HG03565 (cell line): ENCODE data around the gene PSMD2.
A peak's percentile ranks its signal among the peaks of the same experiment; 100 is the strongest.

Experiments
- ATAC-seq: cut with Tn5 transposase; IDR thresholded peaks from one replicate; pipeline ENCODE4 v1.9.1; 2021; ENCODE audit warnings: mild to moderate bottlenecking, moderate library complexity; ENCODE audit not compliant: unreplicated experiment

Gene PSMD2

DNA sequence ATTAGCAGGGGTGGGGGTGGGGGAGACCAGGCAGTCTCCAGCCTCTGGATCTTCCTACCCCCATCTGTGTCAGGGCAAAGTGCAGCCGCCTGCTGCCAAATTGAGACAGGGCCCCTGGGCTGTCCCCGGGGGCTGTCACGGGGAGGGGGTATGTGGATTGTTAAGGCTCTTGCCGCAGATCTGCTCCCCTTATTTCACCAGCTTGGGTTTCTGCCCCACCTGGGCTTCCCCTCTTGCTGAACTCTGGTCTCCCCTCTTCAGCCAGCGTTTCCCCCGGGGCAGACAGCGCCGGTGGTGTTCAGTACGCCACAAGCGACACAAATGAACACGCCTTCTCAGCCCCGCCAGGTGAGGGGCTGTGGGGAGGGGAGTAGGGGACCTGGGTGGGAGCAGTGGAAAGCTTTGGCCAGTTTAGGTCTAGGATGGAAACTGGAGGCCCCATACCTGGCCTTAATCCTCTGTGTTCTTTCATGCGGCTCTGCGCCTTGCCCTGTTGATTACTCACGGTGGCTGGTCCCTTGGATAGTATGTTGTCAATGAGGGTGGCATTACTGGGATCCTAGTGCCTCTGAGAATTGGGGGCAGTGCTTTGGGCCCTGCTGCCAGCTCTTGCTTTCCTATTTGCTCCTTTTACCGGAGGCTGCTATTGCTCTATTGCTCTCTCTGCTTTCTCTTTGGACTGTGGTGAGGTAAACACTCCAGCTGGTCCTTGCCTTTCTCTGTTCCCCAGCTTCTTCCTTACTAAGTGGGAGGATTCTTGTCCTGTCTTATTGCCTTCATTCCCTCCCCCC lies 17.0 kb downstream of the PSMD2 start:
- no peak for ATAC-seq

DNA sequence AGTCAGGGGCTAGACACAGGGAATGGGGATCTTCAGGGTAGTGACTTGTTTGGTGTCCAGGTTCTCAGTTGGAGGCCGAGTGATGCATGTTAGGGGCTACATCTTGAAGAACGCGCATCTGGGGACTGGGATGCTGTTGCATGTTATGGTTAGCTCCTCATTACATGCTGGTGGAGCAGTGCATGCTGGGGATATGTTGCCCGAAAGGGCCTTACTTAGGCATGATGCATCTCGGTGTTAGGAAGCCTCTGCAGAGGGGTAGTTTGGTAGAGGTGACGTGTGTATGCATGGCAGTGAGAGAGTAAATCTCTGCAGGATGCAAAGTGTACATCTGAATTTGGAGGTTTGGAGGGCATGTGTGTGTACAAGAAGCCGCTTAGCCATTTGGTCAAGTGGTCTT lies 17.8 kb downstream of the PSMD2 start:
- ATAC-seq, result no peak

DNA sequence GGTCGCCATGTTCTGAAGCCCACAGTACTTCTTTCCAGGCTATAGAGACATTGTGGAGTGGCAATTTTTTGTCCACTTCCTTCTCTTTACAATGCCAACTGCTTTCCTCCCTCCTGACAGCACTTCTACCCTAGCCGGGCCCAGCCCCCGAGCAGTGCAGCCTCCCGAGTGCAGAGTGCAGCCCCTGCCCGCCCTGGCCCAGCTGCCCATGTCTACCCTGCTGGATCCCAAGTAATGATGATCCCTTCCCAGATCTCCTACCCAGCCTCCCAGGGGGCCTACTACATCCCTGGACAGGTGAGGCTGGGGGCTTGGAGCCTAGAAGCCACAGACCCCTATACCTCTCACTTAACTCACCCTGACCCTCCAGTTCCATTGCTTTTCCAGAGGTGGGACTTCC lies 18.2 kb downstream of the PSMD2 start:
- ATAC-seq, result no peak

DNA sequence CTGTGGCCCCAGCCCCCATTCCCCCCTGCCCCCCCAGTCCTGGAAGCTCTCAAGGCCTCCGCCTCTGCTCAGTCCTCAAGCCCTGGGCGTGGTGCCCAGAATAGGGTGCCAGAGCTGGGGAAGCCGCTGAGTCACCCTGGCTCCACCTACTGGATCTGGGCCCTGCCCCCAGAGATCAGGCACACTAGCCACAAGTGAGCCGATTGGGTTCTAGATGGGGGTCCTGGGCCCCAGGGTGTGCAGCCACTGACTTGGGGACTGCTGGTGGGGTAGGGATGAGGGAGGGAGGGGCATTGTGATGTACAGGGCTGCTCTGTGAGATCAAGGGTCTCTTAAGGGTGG lies 21.0 kb downstream of the PSMD2 start:
- no peak for ATAC-seq

DNA sequence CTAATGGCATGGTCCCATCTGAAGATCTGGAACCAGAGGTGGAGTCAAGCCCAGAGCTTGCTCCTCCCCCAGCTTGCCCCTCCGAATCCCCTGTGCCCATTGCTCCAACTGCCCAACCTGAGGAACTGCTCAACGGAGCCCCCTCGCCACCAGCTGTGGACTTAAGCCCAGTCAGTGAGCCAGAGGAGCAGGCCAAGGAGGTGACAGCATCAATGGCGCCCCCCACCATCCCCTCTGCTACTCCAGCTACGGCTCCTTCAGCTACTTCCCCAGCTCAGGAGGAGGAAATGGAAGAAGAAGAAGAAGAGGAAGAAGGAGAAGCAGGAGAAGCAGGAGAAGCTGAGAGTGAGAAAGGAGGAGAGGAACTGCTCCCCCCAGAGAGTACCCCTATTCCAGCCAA lies 22.6 kb downstream of the PSMD2 start:
- no peak for ATAC-seq

DNA sequence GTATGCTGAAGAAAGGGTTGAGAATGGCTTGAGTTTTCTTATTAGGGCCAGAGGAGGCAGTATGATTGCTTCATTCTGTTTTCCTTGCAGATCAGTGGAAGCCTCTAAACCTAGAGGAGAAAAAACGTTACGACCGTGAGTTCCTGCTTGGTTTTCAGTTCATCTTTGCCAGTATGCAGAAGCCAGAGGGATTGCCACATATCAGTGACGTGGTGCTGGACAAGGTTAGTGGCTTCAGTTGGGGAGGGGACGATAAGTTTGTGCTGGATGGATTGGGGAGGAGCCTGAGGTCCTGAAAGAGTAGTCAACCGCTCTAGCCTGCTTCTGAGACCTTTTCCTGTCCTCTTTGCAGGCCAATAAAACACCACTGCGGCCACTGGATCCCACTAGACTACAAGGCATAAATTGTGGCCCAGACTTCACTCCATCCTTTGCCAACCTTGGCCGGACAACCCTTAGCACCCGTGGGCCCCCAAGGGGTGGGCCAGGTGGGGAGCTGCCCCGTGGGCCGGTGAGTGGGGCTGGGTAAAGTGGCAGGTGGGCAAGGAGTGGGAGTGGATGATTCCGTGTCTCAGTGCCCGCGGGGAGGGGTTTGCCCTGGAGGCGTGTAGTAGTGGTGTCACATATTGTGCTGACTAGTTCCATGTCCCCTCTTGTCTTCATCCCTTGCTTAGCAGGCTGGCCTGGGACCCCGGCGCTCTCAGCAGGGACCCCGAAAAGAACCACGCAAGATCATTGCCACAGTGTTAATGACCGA lies 23.9 kb downstream of the PSMD2 start:
- ATAC-seq, result no peak

DNA sequence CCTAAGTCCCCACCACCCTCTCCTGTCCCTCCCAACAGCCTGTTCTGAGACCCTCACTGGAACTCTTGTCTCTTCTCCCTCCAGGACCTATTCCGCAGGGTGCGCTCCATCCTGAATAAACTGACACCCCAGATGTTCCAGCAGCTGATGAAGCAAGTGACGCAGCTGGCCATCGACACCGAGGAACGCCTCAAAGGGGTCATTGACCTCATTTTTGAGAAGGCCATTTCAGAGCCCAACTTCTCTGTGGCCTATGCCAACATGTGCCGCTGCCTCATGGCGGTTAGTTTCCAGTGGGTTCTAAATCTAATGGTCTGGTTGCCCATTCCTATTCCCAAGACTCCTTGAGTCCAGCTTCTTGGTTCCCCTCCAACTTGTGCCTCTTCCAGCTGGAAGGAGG lies 24.7 kb downstream of the PSMD2 start:
- no peak for ATAC-seq

DNA sequence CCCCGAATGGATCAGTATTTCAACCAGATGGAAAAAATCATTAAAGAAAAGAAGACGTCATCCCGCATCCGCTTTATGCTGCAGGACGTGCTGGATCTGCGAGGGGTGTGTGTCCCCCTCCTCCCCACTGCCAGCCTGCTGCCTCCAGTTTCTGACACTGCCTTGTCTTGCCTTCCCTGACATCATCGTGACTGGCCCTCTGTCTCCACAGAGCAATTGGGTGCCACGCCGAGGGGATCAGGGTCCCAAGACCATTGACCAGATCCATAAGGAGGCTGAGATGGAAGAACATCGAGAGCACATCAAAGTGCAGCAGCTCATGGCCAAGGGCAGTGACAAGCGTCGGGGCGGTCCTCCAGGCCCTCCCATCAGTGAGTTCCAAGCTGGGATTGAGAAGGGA lies 26.2 kb downstream of the PSMD2 start:
- ATAC-seq, result no peak

DNA sequence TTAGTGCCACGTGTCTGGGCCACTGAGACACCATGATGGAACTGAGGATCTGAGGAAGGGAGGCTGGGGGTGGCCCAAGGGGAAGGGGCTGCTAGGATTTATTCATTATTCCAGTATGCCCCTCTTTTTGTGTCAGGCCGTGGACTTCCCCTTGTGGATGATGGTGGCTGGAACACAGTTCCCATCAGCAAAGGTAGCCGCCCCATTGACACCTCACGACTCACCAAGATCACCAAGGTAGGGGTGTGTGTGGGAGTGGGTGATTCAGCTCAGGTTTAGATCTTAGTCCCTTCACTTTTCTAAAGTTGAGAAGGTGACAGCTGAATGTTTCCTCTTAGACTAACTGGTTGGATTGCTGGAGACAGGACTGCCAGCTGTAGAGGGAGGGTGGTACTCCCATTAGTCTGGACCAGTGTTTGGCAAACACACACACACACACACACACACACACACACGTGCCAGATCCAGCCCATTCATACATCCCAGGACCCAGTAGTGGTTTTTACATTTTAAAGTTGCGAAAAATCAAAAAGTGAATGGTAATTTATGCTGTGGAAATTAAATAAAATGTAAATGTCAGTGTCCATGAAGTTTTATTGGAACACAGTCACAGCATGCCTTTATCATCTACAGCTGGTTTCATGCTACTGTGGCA lies 26.8 kb downstream of the PSMD2 start:
- no peak for ATAC-seq

DNA sequence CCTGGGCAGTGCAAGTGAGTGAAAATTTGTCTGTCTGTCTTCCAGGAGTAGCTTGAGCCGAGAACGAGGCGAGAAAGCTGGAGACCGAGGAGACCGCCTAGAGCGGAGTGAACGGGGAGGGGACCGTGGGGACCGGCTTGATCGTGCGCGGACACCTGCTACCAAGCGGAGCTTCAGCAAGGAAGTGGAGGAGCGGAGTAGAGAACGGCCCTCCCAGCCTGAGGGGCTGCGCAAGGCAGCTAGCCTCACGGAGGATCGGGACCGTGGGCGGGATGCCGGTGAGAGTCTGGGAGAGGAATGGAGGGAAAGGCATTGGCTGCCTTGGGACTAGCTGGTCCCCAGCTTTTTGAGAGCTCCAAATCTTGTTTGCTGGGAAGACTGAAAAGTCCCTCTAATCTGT lies 28.1 kb downstream of the PSMD2 start:
- no peak for ATAC-seq

DNA sequence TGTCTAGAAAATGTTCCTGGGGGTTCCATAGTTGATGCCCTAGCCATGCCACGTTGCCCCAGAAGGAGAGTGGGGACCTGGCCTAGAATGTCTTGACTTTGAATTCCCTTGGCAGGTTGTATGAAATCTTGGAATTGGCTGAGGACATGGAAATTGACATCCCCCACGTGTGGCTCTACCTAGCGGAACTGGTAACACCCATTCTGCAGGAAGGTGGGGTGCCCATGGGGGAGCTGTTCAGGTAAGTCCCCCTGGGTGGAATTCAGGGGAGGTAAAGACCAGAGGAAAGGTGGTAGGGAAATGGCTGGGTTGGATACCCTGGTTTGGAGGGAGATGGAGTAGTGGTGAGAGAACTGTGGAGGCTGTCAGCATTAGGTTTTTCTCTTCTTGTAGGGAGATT lies 29.5 kb downstream of the PSMD2 start:
- ATAC-seq, result no peak

DNA sequence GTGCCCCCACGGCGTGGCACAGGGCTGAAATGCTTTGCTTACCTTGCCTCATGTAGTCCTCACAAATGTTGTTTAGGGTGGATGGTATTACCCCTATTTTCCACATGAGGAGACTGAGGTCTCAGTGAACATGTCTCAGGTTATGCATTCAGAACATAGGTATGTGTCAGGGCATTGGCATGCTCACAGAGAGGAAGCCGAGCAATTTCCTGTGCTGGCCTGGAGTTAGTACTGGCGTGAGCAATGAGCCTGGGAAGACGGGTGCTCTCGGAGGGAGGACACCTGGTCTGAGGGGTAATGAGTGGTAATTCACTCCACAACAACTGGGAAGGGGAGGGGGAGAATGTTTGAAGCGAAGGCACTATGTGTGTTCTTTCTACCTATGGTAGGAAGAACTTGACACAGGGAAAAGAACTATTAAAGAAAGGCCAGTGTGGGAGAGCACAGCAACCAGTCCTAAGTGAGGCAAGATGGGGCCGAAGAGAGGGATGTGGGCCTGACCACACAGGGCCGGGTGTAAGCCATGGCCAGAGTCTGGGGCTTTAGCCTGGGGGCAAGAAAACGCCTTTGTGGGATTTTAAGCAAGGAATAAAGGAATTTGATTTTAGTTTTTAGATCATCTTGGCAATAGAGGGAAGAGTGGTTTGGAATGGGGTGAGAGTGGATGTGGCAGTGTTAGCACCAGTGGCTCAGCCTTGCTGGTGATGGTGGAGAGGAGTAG lies 33.5 kb downstream of the PSMD2 start:
- no peak for ATAC-seq

DNA sequence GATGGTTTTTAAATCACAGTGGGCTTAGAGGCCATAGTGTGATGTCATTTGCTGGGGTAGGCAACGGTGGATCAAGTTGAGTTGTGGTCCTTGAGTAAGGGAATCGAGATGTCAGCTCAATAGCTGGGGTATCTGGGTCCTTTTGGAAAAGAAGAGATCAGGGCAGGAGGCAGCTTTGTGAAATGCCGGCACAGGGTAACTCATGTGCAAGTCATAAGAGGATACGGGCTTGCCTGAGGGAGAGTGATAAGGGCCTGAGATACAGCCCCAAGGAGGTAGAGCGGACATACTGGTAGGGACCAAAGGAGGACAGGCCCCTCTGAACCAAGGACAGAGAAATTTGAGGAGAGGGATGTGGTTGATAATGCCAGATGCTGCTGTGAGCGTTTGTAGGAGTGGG lies 34.1 kb downstream of the PSMD2 start:
- no peak for ATAC-seq

DNA sequence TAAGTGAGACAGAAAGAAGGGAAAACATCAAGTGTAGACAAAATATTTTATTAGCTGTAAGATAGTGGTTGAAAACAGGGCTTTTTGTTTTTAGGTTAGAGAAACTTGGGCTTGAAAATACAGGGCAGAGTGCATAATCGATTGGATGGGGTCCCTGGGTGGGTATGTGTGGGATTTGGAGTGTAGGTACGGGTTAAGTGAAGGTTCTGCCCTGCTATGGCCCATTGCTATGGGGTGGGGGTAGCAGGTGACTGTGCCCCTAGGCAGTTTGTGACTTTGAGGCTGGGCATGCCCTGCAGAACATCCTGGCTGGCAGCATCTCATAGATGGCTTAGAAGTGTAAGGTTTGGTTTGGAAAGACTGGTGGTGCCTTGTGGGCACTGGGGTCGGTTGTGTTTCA lies 34.7 kb downstream of the PSMD2 start:
- ATAC-seq, result no peak

DNA sequence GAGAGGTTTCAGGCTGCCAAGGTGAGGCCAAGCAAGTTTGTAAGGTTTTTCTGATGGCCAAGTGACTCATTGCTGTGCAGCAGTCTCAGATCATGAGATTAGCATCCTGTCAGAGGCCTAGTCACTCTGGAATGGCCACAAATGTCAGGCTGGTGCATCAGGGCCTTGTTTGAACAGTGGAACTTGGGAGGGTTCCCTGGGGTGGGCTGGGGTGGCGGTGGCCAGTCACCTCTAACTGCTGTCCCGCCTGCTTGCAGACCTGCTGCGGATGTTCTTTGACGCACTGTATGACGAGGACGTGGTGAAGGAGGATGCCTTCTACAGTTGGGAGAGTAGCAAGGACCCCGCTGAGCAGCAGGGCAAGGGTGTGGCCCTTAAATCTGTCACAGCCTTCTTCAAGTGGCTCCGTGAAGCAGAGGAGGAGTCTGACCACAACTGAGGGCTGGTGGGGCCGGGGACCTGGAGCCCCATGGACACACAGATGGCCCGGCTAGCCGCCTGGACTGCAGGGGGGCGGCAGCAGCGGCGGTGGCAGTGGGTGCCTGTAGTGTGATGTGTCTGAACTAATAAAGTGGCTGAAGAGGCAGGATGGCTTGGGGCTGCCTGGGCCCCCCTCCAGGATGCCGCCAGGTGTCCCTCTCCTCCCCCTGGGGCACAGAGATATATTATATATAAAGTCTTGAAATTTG lies 35.6 kb downstream of the PSMD2 start:
- no peak for ATAC-seq

DNA sequence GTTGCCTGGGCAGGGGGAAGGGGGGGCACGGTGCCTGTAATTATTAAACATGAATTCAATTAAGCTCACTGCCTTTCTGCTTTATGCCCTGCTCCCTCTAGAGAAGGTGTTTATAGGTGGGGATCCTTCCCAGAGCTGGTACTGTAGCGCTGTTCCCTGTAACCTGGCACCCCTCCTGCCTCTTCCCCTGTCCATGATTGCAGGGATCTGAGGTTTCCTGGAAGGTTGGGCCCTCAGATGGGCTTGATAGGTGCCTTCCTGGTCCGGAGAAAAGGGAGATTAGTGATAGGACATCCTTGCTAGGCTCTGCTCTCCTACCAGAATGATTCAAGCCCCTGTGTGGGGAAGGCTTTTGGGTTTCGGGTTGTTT lies 36.2 kb downstream of the PSMD2 start:
- no peak for ATAC-seq

DNA sequence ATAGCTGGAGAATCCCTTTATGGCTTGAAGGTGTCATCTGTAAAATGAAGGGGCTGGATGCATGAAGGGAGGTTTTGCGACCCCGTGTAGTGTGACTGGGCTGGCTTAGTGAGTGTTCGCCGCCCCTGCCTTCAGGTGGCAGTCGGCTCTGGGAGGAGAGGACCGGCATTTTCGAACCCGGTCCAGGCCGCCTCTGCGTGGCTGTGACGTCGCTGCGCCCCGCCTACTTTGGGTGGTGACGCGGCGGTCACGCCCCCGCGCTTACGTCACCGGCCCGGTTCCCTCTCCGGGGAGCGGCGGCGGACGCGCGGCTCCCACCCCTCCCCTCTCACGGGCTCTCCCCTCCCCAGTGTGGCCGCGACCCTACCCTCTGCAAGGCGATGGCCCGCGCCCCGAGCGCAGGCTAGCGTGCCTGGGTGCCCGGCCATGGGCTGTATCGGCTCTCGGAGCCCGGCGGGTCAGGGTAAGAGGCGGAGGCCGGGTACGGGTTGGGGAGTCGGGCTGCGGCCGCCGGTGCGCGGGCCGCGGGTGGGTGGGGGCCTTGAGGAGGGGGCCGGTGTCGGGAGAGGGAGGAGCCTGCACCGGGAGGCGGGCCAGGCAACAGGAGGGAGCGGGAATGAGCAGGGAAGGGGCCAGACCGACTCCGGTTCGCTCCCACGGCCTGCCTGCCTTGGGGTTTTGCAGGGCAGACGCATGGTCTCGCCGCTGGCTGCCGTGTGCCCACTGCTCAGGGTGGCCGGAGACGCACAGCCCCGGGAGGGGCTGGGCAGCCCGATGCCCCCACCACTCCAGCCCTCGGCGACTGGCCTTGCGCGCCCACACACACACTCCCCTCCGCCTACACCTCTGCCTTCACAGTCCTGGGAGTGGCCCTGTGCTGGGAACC lies 36.9 kb downstream of the PSMD2 start:
- peak; percentile 57 for ATAC-seq

DNA sequence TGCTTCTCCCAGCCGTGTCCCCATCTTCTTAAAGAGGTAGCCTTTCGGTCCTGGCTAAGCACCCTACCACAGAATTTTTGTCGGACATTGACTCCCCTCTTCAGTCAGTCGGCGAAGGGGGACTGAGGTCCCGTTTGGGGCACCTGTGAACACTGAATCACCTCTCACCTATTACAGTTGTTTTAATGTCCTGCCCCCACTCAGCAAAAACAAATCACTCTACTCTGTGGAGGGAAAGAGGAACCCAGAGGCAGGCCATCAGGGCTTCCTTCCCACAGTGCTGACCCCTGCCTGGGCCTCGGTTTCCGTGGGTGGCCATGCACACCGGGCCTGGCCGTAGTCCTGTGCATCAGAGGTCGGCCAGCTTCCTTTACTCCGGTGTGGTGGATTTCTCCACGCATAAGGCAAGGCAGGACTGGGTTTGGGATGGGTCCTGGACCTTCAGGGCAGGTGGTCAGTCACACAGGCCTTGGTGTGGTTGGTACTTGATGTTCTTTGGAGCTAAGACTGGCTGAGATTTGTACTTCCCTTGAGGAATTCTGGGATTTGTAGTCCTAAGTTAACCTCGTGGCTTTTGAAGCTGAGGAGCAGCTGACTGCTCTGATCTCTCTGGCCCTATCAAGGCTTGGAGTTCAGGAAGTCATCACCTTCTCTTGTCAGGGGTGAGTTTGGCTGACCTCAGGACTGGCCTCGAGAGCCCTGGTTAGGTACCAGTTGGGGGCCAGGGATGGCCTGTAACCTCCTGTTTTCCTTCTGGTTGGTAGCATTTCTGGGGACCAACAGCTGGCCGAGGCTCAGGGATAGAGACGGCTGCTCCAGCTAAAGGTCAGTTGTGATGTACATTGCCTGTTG lies 37.7 kb downstream of the PSMD2 start:
- no peak for ATAC-seq

DNA sequence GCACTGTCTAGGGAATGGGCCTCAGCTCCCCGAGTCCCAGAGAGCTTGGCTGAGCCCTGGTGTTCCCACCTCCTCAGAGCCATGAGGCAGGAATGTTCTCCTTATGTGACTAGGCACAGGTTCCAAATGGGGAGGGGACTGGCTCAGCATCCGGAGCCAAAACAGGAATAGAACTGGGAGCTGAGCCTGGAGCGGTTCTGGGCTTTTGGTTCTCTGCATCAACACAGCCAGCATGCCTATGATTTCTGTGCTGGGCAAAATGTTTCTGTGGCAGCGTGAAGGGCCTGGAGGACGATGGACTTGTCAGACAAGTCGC lies 38.3 kb downstream of the PSMD2 start, which contains the start of gene FAM131A:
Gene FAM131A (plus strand): TSS at position 202 of the 316 bp plus-strand sequence. CDS start 31 bp downstream, at position 233.
- no peak for ATAC-seq
